Measurements from ENCODE around the gene PROCA1.

DNA sequence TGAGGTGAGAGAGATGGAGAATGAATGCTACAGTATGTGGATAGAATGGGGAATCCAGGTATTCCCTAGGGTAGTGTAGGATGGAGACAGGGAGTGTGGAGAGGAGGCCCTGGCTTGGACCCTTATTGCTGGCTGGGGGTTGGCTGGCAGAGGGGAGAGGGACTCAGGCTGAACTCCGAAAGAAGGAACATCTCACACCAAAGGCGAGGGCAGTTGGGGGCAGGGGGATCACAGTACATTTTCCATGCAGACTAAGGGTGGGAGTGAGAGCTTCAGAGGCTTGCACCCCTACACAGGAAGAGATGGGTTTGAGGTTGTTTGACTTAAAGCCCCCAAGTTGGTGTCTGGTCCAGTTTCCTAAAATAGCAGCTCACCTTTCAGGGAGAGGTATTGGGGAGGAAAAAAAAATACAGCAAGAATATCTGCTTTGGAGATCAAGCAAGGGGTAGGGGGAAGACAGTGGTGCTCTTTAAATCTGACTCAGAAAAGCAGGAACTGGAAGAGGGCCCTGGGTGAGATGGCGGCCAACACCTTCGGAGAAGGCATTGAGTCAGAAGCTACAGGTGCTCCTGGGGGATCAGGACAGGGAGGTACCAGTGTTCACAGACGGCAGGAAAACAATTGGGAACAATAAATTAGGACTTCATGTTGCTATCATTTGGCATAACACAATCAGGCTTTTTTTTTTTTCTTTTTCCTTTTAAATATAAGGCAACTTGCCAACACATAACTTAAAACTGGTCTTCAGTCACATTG lies 44.5 kb upstream of the PROCA1 start:
- TF ChIP-seq, protein P1, sequence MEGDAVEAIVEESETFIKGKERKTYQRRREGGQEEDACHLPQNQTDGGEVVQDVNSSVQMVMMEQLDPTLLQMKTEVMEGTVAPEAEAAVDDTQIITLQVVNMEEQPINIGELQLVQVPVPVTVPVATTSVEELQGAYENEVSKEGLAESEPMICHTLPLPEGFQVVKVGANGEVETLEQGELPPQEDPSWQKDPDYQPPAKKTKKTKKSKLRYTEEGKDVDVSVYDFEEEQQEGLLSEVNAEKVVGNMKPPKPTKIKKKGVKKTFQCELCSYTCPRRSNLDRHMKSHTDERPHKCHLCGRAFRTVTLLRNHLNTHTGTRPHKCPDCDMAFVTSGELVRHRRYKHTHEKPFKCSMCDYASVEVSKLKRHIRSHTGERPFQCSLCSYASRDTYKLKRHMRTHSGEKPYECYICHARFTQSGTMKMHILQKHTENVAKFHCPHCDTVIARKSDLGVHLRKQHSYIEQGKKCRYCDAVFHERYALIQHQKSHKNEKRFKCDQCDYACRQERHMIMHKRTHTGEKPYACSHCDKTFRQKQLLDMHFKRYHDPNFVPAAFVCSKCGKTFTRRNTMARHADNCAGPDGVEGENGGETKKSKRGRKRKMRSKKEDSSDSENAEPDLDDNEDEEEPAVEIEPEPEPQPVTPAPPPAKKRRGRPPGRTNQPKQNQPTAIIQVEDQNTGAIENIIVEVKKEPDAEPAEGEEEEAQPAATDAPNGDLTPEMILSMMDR (conservative IDR thresholded peaks at IDR 0.05; ENCODE audit: low read depth, low read length): no peak
- TF ChIP-seq EZH2 (IDR thresholded peaks at IDR 0.05; ENCODE audit: borderline replicate concordance, low read depth, low read length, poor library complexity, severe bottlenecking): no peak

Measured in A673 (cell line).